Stimulated activated CD4-positive, alpha-beta T cell treated with anti-CD3 and anti-CD28 coated beads, Interleukin-4, amount 100 ng/mL, for 48 hours (primary cell): ENCODE measurements around the gene EPN3.

Source experiments
- DNase-seq, 2 donors: peaks; one replicate each; pipeline ENCODE4 v3.0.0-alpha.2; 2020; ENCODE audit warnings: low read depth in 2 of 2

Gene EPN3

GRCh38 chr17:50534222-50534978, 1.9 kb downstream of the EPN3 start:
- peak in 1 of 2 donors; percentile 27 for DNase-seq

GRCh38 chr17:50534979-50535326, 2.4 kb downstream of the EPN3 start:
- DNase-seq, result no peak

GRCh38 chr17:50535407-50535806, 2.9 kb downstream of the EPN3 start:
- DNase-seq, result no peak

- DNase-seq, result no peak
Measured at GRCh38 chr17:50536683-50537646, 4.4 kb downstream of the EPN3 start.

GRCh38 chr17:50537721-50538548, 5.4 kb downstream of the EPN3 start:
- DNase-seq, result no peak

GRCh38 chr17:50538549-50539410, 6.2 kb downstream of the EPN3 start:
- no peak for DNase-seq

GRCh38 chr17:50539762-50540559, 7.4 kb downstream of the EPN3 start:
- DNase-seq, result no peak

- DNase-seq, result no peak
Measured at GRCh38 chr17:50540560-50541401, 8.2 kb downstream of the EPN3 start.

GRCh38 chr17:50541402-50541715, 8.8 kb downstream of the EPN3 start:
- no peak for DNase-seq

GRCh38 chr17:50541716-50542688, 9.5 kb downstream of the EPN3 start:
- DNase-seq, result peak; percentile 81 to 84

GRCh38 chr17:50542795-50543774, 10.6 kb downstream of the EPN3 start:
- no peak for DNase-seq

GRCh38 chr17:50544516-50544915, 12.0 kb downstream of the EPN3 start:
- DNase-seq, result no peak

GRCh38 chr17:50545311-50545710, 12.8 kb downstream of the EPN3 start:
- no peak for DNase-seq

GRCh38 chr17:50546701-50547034, 14.1 kb downstream of the EPN3 start:
- no peak for DNase-seq

GRCh38 chr17:50547035-50547735, 14.7 kb downstream of the EPN3 start, which contains the start of gene SPATA20:
Gene SPATA20, plus strand, starts transcription at chr17:50547174. Its CDS starts 35 bp downstream, at chr17:50547209.
- peak; percentile 80 to 87 for DNase-seq

- DNase-seq, result no peak
Measured at GRCh38 chr17:50547736-50548083, 15.2 kb downstream of the EPN3 start.
